Transverse colon (tissue), 4 donors: ENCODE data around the gene APLNR.

Experiments used
- EP300 ChIP-seq: sonication (generic); formaldehyde crosslinking; IDR thresholded peaks from one replicate; pipeline ENCODE4 v1.6.1; 2017; ENCODE audit warnings: antibody characterized with exemption, low read depth
- POLR2A ChIP-seq: fragments of 450-650 bp; IDR thresholded peaks from one replicate; pipeline ENCODE4 v1.6.1; 2016; ENCODE audit warnings: antibody characterized with exemption, mild to moderate bottlenecking, moderate library complexity
- POLR2AphosphoS5 ChIP-seq, 3 donors: sonication (generic); formaldehyde crosslinking; IDR thresholded peaks; one replicate each; pipeline ENCODE4 v1.6.1; 2016; ENCODE audit warnings: antibody characterized with exemption in 3 of 3
- TF ChIP-seq, protein P1 (sequence below), 5 experiments: fragments of 200-600 bp in 3 of 5; fragments of 450-650 bp in 2 of 5; sonication (generic) in 3 of 5; IDR thresholded peaks; 1 replicate in 2 of 5; 2 replicates in 3 of 5; pipeline ENCODE4 v1.5.1; 2016 to 2017; ENCODE audit warnings: antibody characterized with exemption in 5 of 5, inconsistent platforms in 3 of 5, mild to moderate bottlenecking in 2 of 5, moderate library complexity in 1 of 5

- TF ChIP-seq POLR2A: no peak
- TF ChIP-seq, protein P1, sequence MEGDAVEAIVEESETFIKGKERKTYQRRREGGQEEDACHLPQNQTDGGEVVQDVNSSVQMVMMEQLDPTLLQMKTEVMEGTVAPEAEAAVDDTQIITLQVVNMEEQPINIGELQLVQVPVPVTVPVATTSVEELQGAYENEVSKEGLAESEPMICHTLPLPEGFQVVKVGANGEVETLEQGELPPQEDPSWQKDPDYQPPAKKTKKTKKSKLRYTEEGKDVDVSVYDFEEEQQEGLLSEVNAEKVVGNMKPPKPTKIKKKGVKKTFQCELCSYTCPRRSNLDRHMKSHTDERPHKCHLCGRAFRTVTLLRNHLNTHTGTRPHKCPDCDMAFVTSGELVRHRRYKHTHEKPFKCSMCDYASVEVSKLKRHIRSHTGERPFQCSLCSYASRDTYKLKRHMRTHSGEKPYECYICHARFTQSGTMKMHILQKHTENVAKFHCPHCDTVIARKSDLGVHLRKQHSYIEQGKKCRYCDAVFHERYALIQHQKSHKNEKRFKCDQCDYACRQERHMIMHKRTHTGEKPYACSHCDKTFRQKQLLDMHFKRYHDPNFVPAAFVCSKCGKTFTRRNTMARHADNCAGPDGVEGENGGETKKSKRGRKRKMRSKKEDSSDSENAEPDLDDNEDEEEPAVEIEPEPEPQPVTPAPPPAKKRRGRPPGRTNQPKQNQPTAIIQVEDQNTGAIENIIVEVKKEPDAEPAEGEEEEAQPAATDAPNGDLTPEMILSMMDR (IDR thresholded peaks at IDR 0.05): no peak
- TF ChIP-seq POLR2AphosphoS5 (IDR thresholded peaks at IDR 0.05): no peak
- no peak for TF ChIP-seq EP300
These were observed 14.0 kb upstream of the APLNR start for GRCh38 chr11:57251037-57251436.
